ENCODE results near the gene LRRC4C. TPM values are rescaled to one million over a fixed set of nuclear protein-coding genes. Genes with fewer than 3 reads are reported as not detected.
"Not testable (repeated sequence)": the region's sequence is repeated elsewhere in the genome, so short reads cannot be mapped to it uniquely, and the experiment has no call there.

LRRC4C gene
- total RNA-seq, 3 donors from 2014 or later (not counting 1 experiment from before 2014, with no cell fraction given): not detected

DNA sequence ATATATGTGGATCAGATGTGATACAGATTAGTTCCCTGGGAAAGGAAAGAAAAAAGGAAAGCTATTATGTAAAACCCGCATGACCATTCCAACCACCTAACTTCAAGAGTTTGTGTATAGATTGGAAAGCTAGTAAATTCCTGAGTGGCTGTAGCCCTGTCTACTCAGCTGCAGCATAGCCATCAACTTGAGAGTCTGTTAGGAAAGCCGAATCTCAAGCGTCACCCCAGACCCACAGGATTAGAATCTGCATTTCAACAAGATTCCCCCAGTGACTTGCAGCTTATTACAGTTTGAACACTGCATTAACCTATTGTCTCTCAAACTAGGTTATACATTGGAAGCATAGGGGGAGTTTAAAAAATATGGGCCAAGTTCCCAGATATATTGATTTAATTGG lies 921.7 kb downstream of the LRRC4C start:
- H3K9me3 ChIP-seq (ENCODE audit: control insufficient read depth, insufficient read depth, low read length): no peaks in the 10 kb centered on the region
- H3K4me1 ChIP-seq (ENCODE audit: control insufficient read depth, insufficient read depth, low read length): no peaks in the 10 kb centered on the region
- H3K9me3 Mint-ChIP-seq: peaks cover 11 to 19% of the 10 kb centered on the region in 2 donors
- no peak overlapping the region for H3K4me3 Mint-ChIP-seq
- no peaks in the 10 kb centered on the region for H3K36me3 ChIP-seq (ENCODE audit: control insufficient read depth, insufficient read depth, low read length)
- H3K27me3 Mint-ChIP-seq (ENCODE audit: low read depth in 2 of 2): no peaks in the 10 kb centered on the region
- no peaks in the 10 kb centered on the region for H3K4me1 Mint-ChIP-seq
- 96% methylated on average over 2 of the region's 3 CpGs for WGBS (ENCODE audit: insufficient coverage)
- no peak overlapping the region for H3K27ac ChIP-seq (ENCODE audit: low read length)
- no peaks in the 10 kb centered on the region for H3K27me3 ChIP-seq (ENCODE audit: control insufficient read depth, insufficient read depth, low read length)
- TF ChIP-seq, protein P1, sequence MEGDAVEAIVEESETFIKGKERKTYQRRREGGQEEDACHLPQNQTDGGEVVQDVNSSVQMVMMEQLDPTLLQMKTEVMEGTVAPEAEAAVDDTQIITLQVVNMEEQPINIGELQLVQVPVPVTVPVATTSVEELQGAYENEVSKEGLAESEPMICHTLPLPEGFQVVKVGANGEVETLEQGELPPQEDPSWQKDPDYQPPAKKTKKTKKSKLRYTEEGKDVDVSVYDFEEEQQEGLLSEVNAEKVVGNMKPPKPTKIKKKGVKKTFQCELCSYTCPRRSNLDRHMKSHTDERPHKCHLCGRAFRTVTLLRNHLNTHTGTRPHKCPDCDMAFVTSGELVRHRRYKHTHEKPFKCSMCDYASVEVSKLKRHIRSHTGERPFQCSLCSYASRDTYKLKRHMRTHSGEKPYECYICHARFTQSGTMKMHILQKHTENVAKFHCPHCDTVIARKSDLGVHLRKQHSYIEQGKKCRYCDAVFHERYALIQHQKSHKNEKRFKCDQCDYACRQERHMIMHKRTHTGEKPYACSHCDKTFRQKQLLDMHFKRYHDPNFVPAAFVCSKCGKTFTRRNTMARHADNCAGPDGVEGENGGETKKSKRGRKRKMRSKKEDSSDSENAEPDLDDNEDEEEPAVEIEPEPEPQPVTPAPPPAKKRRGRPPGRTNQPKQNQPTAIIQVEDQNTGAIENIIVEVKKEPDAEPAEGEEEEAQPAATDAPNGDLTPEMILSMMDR (IDR thresholded peaks at IDR 0.05): no peak
- no peak overlapping the region for H3K27ac Mint-ChIP-seq
- peaks cover 10% of the 10 kb centered on the region for H3K36me3 Mint-ChIP-seq
- intact Hi-C loops (cut with micrococcal nuclease): no loop called here
- no peak overlapping the region for H3K4me3 ChIP-seq (ENCODE audit: low read length)
- DNase-seq (no peak), ATAC-seq (no peak)

DNA sequence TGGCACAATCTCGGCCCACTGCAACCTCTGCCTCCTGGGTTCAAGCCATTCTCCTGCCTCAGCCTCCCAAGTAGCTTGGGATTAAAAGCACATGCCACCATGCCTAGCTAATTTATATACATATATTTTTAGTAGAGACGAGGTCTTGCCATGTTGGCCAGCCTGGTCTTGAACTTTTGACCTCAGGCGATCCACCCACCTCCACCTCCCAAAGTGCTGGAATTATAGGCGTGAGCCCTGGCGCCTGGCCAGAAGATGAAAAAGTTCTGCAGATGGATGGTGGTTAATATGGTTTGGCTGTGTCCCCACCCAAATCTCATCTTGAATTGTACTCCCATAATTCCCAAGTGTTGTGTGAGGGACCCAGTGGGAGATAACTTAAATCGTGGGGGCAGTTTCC lies 937.4 kb downstream of the LRRC4C start:
- H3K27ac ChIP-seq (ENCODE audit: low read length); ATAC-seq; H3K9me3 ChIP-seq (ENCODE audit: control insufficient read depth, insufficient read depth, low read length); H3K27me3 ChIP-seq (ENCODE audit: control insufficient read depth, insufficient read depth, low read length); H3K4me3 Mint-ChIP-seq; DNase-seq; H3K27me3 Mint-ChIP-seq (ENCODE audit: low read depth in 2 of 2); H3K4me1 Mint-ChIP-seq; H3K4me3 ChIP-seq (ENCODE audit: low read length); H3K4me1 ChIP-seq (ENCODE audit: control insufficient read depth, insufficient read depth, low read length); intact Hi-C loops (cut with micrococcal nuclease); H3K27ac Mint-ChIP-seq; H3K36me3 Mint-ChIP-seq; H3K36me3 ChIP-seq (ENCODE audit: control insufficient read depth, insufficient read depth, low read length): not testable (repeated sequence)
- peaks cover 11 to 18% of the 10 kb centered on the region in 2 donors for H3K9me3 Mint-ChIP-seq
- WGBS (ENCODE audit: insufficient coverage): 100% methylated on average over 1 of the region's 6 CpGs

DNA sequence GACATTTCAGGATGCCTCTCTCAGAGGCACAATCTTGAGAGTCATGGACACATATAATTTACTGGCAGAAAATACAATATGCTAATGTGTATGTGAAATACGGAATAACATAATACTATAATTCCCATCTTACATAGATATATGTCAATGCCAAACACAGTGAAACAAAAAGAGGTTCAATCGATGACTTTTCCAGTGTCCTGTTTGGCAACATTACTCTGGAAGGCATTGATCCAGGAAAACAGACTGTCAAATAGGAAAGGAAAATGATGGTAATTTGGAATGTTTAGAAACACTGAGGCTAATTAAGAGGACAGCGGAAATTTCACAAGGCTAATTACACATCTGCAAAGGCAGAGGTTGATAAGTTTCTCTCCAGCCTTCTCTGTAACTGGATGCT lies 942.3 kb downstream of the LRRC4C start:
- intact Hi-C loops (cut with micrococcal nuclease): no loop called here
- ATAC-seq: no peak

DNA sequence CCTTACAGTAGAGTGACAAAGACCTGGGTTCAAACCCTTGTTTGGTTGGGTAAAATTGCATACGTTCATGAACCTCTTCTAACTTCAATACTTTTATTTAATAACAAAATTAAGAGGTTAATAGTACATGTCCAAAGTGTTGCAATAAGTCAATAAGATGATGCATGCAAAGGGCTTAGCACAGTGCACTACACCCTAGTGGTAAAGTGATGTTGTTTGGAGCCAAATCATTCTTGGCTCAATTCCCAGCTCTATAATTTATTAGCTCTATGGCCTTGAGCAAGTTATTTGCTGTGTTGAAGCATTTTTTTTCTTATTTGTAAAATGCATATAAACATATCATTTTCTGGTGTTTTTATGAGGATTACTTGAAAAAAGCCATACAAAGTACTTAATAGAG lies 945.3 kb downstream of the LRRC4C start:
- TF ChIP-seq, protein P1 (IDR thresholded peaks at IDR 0.05): no peak
- no peak overlapping the region for H3K4me3 Mint-ChIP-seq

More for the DNA sequence above, 942.3 kb downstream of the LRRC4C start:
- no peak for DNase-seq
- Mint-ChIP-seq H3K27ac (no peak overlapping the region), H3K27me3 (ENCODE audit: low read depth in 2 of 2) (no peaks in the 10 kb centered on the region), H3K9me3 (peaks cover 4 to 10% of the 10 kb centered on the region in 2 donors), H3K4me3 (no peak overlapping the region), H3K4me1 (no peaks in the 10 kb centered on the region), H3K36me3 (peaks cover 8% of the 10 kb centered on the region)
- Histone ChIP-seq H3K27ac (ENCODE audit: low read length) (no peak overlapping the region), H3K9me3 (ENCODE audit: control insufficient read depth, insufficient read depth, low read length) (peaks cover 5% of the 10 kb centered on the region), H3K4me3 (ENCODE audit: low read length) (no peak overlapping the region), H3K36me3 (ENCODE audit: control insufficient read depth, insufficient read depth, low read length) (no peaks in the 10 kb centered on the region), H3K27me3 (ENCODE audit: control insufficient read depth, insufficient read depth, low read length) (no peaks in the 10 kb centered on the region), H3K4me1 (ENCODE audit: control insufficient read depth, insufficient read depth, low read length) (no peaks in the 10 kb centered on the region)
- 95% methylated on average over 2 of the region's 3 CpGs for WGBS (ENCODE audit: insufficient coverage)
- TF ChIP-seq, protein P1 (IDR thresholded peaks at IDR 0.05): no peak

More for the DNA sequence above, 945.3 kb downstream of the LRRC4C start:
- Histone ChIP-seq H3K9me3 (ENCODE audit: control insufficient read depth, insufficient read depth, low read length) (peaks cover 6% of the 10 kb centered on the region), H3K4me1 (ENCODE audit: control insufficient read depth, insufficient read depth, low read length) (no peaks in the 10 kb centered on the region), H3K27me3 (ENCODE audit: control insufficient read depth, insufficient read depth, low read length) (no peaks in the 10 kb centered on the region), H3K27ac (ENCODE audit: low read length) (no peak overlapping the region), H3K36me3 (ENCODE audit: control insufficient read depth, insufficient read depth, low read length) (no peaks in the 10 kb centered on the region), H3K4me3 (ENCODE audit: low read length) (no peak overlapping the region)
- Mint-ChIP-seq H3K27me3 (ENCODE audit: low read depth in 2 of 2) (no peaks in the 10 kb centered on the region), H3K4me1 (no peaks in the 10 kb centered on the region), H3K36me3 (peaks cover 16% of the 10 kb centered on the region), H3K9me3 (peaks cover 9 to 13% of the 10 kb centered on the region in 2 donors), H3K27ac (no peak overlapping the region)
- no CpG with 5 or more reads among the region's 1 CpG for WGBS (ENCODE audit: insufficient coverage)
- DNase-seq (no peak), ATAC-seq (no peak)
- intact Hi-C loops (cut with micrococcal nuclease): no loop called here

Data from natural killer cell (primary cell).